HCT116 (cell line): ENCODE data around the gene DUOXA2.

Experiments used
- CEBPB ChIP-seq: IDR thresholded peaks from 2 replicates; pipeline ENCODE4 v1.6.1; 2012; ENCODE audit warnings: low read depth
- CTCF ChIP-seq, 3 experiments: fragments of 200-600 bp in 1 of 3; sonication (generic) in 1 of 3; IDR thresholded peaks in 2 of 3; conservative IDR thresholded peaks in 1 of 3; 2 replicates each; pipeline ENCODE4 v1.5.1; 2012 to 2017; ENCODE audit warnings: low read depth in 2 of 3, low read length in 2 of 3, antibody characterized with exemption in 1 of 3, borderline replicate concordance in 1 of 3, control low read depth in 1 of 3, mild to moderate bottlenecking in 1 of 3, mixed read lengths in 1 of 3, mixed run types in 1 of 3, moderate library complexity in 1 of 3; ENCODE audit not compliant: insufficient read depth in 1 of 3
- EGR1 ChIP-seq: IDR thresholded peaks from 2 replicates; pipeline ENCODE4 v1.6.1; 2012; ENCODE audit warnings: low read depth
- EZH2 ChIP-seq: fragments of 200-600 bp; sonication (generic); IDR thresholded peaks from 2 replicates; pipeline ENCODE4 v1.6.1; 2017; ENCODE audit warnings: antibody characterized with exemption, mixed run types
- JUND ChIP-seq: IDR thresholded peaks from 2 replicates; pipeline ENCODE4 v1.6.1; 2012
- POLR2A ChIP-seq: IDR thresholded peaks from 2 replicates; pipeline ENCODE4 v1.7.0; 2011; ENCODE audit warnings: borderline replicate concordance; ENCODE audit not compliant: insufficient read depth, insufficient read length; ENCODE audit errors: extremely low read depth
- POLR2AphosphoS5 ChIP-seq: IDR thresholded peaks from 2 replicates; pipeline ENCODE4 v1.6.1; 2011; ENCODE audit warnings: mild to moderate bottlenecking, low read depth, low read length, moderate library complexity
- RAD21 ChIP-seq: IDR thresholded peaks from 2 replicates; pipeline ENCODE4 v1.6.1; 2012; ENCODE audit warnings: low read depth, mild to moderate bottlenecking
- SP1 ChIP-seq: IDR thresholded peaks from 2 replicates; pipeline ENCODE4 v1.6.1; 2012; ENCODE audit warnings: low read depth

DNA sequence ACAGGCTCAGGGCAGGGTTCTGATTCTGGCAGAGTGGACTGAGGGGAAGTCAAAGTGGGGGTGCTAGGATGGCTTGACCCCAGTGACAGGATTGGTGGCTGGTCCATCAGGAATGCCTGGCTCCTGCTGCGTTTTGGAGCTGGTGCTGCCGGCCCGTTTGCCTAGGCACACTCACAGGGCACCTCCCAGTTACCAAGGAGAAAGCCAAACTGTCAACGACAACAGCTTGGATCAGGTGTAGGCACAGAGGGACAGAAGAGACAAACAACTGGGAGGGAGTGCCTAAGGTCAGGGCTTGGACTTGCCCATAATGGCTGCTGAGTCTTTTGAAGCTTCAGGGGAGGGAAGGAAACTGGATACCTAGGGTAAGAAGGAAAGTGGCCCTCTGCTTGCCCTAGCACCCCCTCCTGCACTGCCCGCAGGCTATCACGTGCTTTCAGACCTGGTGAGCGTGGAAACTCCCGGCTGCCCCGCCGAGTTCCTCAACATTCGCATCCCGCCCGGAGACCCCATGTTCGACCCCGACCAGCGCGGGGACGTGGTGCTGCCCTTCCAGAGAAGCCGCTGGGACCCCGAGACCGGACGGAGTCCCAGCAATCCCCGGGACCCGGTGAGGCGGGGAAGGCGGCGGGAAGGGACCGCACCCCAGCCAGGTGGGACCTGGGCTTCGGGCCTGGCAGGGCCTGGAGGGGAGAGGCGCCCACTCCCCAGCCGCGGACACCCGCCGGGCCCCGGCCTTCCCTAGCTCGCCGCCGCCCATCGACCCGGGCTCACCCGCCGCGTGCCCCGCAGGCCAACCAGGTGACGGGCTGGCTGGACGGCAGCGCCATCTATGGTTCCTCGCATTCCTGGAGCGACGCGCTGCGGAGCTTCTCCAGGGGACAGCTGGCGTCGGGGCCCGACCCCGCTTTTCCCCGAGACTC is 20.8 kb downstream of the DUOXA2 start:
- TF ChIP-seq EGR1, result no peak
- TF ChIP-seq CTCF (IDR thresholded peaks at IDR 0.05 in 2 of 3, conservative IDR thresholded peaks at IDR 0.05 in 1 of 3; ENCODE audit: borderline replicate concordance in 1 of 3, insufficient read depth in 1 of 3, low read depth in 2 of 3, low read length in 2 of 3), result no peak
- TF ChIP-seq POLR2A, result no peak
- TF ChIP-seq JUND, result no peak
- TF ChIP-seq RAD21, result no peak
- no peak for TF ChIP-seq POLR2AphosphoS5
- TF ChIP-seq EZH2, result no peak
- TF ChIP-seq CEBPB, result no peak
- no peak for TF ChIP-seq SP1
